HG03280 (cell line): ENCODE results near the gene STMN3.
"Not testable (repeated sequence)": the region's sequence is repeated elsewhere in the genome, so short reads cannot be mapped to it uniquely, and the experiment has no call there.

Source experiments
- ATAC-seq: cut with Tn5 transposase; IDR thresholded peaks from one replicate; pipeline ENCODE4 v1.9.1; 2021; ENCODE audit warnings: mild to moderate bottlenecking, moderate library complexity; ENCODE audit not compliant: unreplicated experiment

STMN3 gene

GRCh38 chr20:63617876-63618265 is 35.4 kb downstream of the STMN3 start:
- no peak for ATAC-seq

- ATAC-seq, result no peak
These were observed 35.9 kb downstream of the STMN3 start for GRCh38 chr20:63617092-63617875.

GRCh38 chr20:63613863-63614594 is 39.2 kb downstream of the STMN3 start:
- ATAC-seq, result not testable (repeated sequence)

- ATAC-seq, result no peak
These were observed 40.8 kb downstream of the STMN3 start for GRCh38 chr20:63612276-63612931.

GRCh38 chr20:63611646-63612045 is 41.6 kb downstream of the STMN3 start:
- ATAC-seq, result no peak

GRCh38 chr20:63610581-63611435 is 42.4 kb downstream of the STMN3 start:
- no peak for ATAC-seq

GRCh38 chr20:63606686-63607085 is 46.5 kb downstream of the STMN3 start:
- ATAC-seq, result no peak

GRCh38 chr20:63602321-63602720 is 50.9 kb downstream of the STMN3 start:
- ATAC-seq, result no peak

- ATAC-seq, result not testable (repeated sequence)
These were observed 51.5 kb downstream of the STMN3 start for GRCh38 chr20:63601679-63602078.

GRCh38 chr20:63599396-63600050 is 53.7 kb downstream of the STMN3 start:
- ATAC-seq, result no peak

- ATAC-seq, result no peak
These were observed 54.5 kb downstream of the STMN3 start for GRCh38 chr20:63598479-63599395.

- ATAC-seq, result no peak
These were observed 55.4 kb downstream of the STMN3 start for GRCh38 chr20:63597651-63598478.

GRCh38 chr20:63596423-63596822 is 56.8 kb downstream of the STMN3 start:
- no peak for ATAC-seq

- ATAC-seq, result no peak
These were observed 57.7 kb downstream of the STMN3 start for GRCh38 chr20:63595416-63596127.

- no peak for ATAC-seq
These were observed 59.1 kb downstream of the STMN3 start for GRCh38 chr20:63594043-63594561.

GRCh38 chr20:63592661-63593060 is 60.6 kb downstream of the STMN3 start:
- no peak for ATAC-seq

- no peak for ATAC-seq
These were observed 61.4 kb downstream of the STMN3 start for GRCh38 chr20:63591786-63592355.
